Amniotic epithelial cell (primary cell): Measurements from ENCODE around the gene RGS6.
A peak's percentile ranks its signal among the peaks of the same experiment; 100 is the strongest.
"Not testable (repeated sequence)": the region's sequence is repeated elsewhere in the genome, so short reads cannot be mapped to it uniquely, and the experiment has no call there.

Experiments
- DNase-seq: peaks from one replicate; pipeline ENCODE4 v3.0.0-alpha.2; 2010; ENCODE audit warnings: low read depth

Gene RGS6

GRCh38 chr14:71932229-71932981 is at the start of gene RGS6:
TSS of gene RGS6 (plus strand) at chr14:71932429.
- DNase-seq: peak; percentile 3

DNA sequence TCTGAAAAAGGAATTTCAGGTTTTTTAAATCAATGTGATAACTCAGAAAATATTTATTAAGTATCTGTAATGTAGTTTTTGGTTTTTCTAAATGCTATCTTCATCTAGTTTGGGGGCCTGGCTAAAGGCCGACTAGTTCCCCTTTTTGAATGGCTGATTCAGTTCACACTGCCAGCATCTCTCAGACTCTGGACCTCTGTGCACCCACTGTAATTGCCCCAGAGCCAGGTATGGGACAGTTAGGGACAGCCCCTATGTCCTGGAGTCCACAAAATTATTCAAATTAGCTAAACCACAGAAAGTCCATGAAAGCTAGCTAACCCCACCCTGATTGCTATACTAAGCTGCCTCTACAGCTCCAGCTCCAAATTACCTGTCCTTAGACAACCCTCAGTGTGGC is 49.1 kb upstream of the RGS6 start:
- no peak for DNase-seq

DNA sequence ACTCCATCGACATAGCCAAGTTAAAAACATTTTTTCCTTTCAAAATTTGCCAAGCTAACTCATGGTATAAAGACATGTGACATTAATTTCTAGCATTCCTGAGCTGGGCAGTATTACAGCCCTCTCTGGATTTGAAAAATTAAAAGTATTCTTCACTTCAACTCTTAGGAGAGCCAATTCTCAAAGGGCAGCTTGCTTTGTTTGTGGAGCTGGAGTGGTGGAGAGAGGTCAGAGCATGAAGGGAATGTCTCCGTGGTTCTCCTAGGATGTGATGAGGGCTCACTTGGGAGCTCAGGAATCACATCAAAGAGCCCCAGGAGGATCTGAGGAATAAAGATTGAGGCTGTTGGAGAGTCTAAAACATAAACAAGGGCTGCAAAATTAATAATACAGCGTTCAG is 46.9 kb upstream of the RGS6 start:
- DNase-seq: no peak

- DNase-seq: not testable (repeated sequence)
These were observed 44.4 kb upstream of the RGS6 start for GRCh38 chr14:71887802-71888201.

- no peak for DNase-seq
These were observed 41.7 kb upstream of the RGS6 start for GRCh38 chr14:71890541-71890940.

DNA sequence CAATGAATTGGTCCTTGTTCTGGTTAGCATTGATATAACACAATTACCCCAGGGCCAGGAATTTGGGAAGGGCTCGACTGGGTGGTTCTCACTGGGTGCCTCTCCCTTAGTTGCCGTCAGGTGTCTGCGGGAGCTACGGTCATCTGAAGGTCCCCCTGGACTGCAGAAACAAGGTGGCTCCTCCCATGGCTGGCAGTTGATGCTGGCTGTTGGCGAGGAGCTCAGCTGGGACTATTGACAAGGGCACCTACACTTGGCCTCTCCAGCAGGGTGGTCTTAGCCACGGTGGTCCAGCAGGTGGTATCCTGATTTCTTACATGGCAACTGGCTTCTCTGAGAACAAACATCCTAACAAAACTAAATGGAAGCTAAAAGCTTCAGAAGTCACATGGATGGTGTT is 41.0 kb upstream of the RGS6 start:
- DNase-seq: no peak

GRCh38 chr14:71891970-71892369 is 40.3 kb upstream of the RGS6 start:
- no peak for DNase-seq

DNA sequence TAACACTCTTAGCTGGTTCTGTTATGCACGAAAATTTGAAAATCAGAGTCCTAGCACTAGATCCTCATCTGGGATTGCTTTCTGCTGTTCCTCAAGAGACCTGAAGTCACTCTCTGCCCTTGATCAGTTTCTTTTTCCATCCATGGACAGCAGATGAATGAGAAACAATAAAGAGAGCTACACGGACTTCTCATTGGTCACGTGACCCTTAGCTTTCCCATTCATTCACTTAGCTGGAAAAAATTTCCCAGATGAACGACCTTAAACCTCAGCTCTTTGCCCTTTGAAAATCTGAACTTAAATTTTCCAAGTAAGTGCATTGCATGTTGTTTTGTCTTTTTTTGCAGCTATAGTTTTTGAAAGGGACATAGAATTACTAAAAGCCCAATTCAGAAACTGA is 27.2 kb upstream of the RGS6 start:
- no peak for DNase-seq

DNA sequence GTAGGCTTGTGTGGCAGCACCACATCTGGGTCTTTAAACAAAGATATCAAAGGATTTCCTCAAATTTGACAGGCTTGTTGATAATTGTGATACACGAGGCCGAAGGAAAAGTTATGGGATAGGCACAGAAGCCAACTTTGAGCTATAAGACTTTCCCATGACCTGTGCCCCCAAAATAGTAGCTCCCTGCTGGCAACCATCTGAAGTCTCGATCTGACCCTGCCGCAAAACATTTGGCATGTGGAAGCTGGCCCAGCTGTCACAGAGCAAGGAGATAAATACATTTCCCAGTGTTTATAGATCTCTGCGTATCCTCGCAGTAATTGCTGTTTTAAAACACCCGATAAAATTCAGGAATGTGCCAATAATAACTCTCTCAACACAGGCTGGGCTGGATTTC is 26.4 kb upstream of the RGS6 start:
- no peak for DNase-seq

GRCh38 chr14:71907793-71908515 is 24.3 kb upstream of the RGS6 start:
- no peak for DNase-seq

GRCh38 chr14:71911669-71912068 is 20.6 kb upstream of the RGS6 start:
- DNase-seq: no peak

DNA sequence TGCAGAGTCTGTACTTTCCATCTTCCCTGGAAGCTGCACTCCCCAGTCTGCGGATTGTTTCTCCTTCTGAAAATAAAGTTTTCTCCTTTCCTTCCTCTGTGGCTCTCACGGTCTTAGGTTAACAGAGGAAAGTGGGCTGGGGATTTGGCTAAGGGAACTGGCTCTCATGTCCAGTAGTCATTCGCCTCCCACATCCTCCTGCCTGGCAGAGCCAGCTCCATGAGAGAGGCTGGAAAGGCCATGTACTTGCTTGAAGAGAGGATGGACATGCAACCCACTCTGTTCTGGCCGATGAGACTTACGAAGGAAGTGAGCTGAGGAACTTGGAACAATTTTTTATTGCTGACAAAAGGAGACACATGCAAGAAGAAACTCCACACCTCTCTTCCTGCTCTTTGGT is 18.9 kb upstream of the RGS6 start:
- no peak for DNase-seq

- no peak for DNase-seq
These were observed 13.3 kb upstream of the RGS6 start for GRCh38 chr14:71918955-71919354.

DNA sequence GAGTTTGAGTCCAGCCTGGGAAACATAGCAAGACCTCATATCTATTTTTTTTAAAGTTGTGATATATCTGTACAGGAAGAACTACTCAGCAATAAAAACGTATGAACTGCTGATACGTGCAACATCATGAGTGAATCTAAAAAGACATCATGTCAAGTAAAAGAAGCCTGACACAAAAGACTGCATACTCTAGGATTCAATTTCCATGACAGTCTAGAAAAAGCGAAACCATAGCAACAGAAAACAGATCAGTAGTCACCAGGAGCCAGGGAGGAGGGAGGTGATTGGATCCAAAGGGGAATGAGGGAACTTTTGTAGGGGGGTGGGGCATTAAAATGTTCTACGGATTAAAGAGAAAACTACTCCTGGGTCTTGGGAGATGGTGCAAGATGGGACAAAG is 8.7 kb upstream of the RGS6 start:
- DNase-seq: no peak

DNA sequence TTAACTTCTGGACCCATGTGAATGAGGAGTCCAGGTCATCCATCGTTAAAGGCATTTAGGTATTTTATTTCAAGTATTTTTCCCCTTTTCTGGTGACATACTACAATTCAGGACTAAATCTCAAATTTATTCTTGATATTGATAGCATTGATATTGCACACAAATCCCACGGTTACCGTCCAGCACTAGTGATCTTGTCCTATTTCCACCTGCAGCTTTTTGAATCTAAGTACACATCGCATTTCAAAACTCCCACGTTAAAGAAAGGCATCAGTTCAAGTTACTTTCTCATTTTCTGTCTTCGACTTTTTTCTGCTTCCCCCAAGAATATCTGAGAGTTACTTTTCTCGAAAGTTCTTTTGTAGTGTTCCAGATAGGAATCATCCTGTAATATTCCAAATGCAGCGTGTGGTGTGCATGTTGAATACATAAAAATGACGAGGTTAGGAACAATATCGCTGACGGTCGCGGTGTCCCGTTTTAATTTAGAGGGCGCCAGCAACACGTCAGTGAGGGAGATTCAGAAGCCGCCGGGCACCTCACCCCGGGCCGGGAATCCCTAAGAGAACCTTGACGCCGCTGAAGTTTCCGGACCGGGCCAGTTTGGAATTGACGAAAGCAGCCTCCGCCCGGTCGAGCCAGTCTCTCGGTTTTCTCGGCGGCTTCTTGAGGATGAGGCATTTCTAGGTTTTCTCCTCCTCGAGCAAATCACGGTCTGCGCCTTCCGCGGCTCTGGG is 569 bp upstream of the RGS6 start:
- DNase-seq: no peak

DNA sequence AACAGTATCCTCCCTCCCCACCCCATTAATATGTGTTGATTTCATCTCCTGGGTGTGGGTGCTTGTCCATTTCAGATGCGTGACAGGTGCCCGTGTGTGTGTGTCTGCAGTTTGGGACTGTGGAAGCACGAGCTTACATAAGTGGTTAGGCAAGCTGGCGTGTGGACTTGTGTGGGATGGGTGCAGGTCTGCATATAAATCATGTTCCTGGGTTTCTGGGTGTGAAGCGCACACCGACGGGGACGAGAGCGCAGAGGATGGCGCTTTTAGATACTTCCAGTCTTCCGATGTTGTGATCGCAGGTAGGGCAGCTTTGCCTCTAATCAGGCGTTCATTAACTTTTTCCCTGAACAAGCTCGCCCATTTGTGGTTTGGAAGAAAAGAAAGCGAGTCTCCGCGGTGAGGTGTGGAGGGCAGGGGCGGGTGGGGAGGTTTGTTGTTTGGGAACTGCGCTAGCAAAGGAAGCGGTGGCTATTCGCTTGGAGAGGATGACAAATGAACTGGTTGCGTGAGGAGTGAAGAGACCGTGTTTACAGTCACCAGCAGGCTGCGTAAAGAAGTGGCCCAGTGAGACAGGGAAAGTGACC is 865 bp downstream of the RGS6 start:
- no peak for DNase-seq

DNA sequence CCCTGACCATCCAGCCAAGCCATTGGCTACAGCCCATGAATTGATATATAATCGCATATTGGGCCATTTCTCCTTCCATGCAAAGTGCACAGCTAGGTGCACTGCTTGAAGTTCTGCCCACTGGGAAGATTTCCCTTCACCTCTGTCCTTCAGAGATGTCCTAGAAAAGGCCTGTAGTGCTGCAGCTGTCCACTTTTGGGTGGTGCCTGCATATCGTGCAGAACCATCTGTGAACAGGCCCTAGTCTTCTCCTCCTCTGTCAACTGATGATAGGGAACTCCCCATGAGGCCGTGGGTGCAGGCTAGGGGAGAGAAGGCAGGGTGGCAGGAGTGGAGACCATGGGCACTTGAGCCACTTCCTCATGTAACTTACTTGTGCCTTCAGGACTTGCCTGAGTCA is 6.0 kb downstream of the RGS6 start:
- not testable (repeated sequence) for DNase-seq

DNA sequence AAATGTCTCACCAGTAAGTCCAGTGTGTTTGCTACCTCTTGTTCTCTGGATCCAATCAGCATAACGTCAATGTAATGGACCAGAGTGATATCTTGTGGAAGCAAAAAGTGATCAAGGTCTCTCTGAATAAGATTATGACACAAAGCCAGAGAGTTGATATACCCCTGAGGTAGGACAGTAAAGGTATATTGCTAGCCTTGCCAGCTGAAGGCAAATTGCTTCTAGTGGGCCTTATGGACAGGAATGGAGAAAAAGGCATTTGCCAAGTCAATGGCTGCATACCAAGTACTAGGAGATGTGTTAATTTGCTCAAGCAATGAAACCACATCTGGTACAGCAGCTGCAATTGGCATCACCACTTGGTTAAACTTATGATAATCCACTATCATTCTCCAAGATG is 7.1 kb downstream of the RGS6 start:
- not testable (repeated sequence) for DNase-seq

DNA sequence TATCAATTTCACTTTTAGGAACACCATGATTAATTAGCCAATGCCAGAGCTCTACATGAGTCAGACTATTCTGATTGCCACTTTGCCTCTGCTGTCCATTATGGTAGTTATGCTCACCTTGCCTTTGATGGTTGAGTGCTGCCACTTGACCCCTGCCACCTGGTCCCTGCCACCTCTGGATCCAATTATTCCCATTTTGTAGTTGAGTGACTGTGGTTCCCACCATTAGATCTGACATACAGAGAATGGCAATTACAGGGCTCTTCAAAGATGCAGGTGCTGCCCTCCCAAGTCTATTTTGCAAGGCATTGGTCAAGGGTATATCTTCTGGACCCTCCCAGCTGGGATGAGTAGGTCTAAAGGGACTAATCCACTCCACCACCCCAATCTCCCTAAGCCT is 8.3 kb downstream of the RGS6 start:
- not testable (repeated sequence) for DNase-seq

DNA sequence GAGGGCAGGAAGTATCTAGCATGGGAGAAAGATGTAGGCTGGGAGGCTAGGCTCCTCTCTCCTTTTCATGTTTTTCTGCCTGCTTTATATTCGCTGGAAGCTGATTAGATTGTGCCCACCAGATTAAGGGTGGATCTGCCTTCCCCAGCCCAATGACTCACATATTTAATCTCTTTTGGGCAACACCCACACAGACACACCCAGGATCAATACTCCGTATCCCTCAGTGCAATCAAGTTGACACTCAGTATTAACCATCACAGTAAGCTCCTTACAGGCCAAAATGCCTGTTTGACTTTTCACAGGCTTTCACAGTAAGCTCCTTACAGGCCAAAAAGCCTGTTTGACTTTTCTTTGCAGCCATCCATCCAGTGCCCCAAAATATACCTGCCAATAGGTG is 9.4 kb downstream of the RGS6 start:
- not testable (repeated sequence) for DNase-seq

- DNase-seq: no peak
These were observed 10.9 kb downstream of the RGS6 start for GRCh38 chr14:71942904-71943694.

DNA sequence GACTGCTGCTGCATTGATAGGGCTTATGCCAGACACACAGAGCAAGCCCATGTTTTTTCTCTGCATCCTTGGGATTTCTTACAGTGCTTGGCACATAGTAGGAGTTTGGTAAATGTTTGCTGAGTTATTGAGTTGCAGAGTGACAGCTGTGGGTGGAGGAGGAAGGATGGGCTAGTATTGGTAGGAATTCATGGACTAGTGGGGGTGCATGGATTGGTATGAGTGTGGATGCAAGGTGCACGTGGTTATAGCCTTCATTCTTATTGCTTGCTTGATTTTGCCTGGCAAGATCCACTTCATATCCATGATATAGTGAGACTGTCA is 11.4 kb downstream of the RGS6 start:
- DNase-seq: no peak
